CD4-positive, alpha-beta T cell treated with Interleukin-17A for 4 hours (primary cell): ENCODE results near the gene OSBPL2.
A peak's percentile ranks its signal among the peaks of the same experiment; 100 is the strongest.

ENCODE experiments used
- DNase-seq: peaks from one replicate; pipeline ENCODE4 v3.0.0-alpha.2; 2020; ENCODE audit warnings: mixed read lengths

The OSBPL2 gene

GRCh38 chr20:62287129-62287528 is 48.8 kb downstream of the OSBPL2 start:
- no peak for DNase-seq

- no peak for DNase-seq
Observed at GRCh38 chr20:62287759-62288534, 49.6 kb downstream of the OSBPL2 start.

GRCh38 chr20:62288535-62289105 is 50.3 kb downstream of the OSBPL2 start:
- DNase-seq = no peak

GRCh38 chr20:62289131-62289530 is 50.8 kb downstream of the OSBPL2 start:
- no peak for DNase-seq

GRCh38 chr20:62289898-62290297 is 51.6 kb downstream of the OSBPL2 start:
- DNase-seq = no peak

- no peak for DNase-seq
Observed at GRCh38 chr20:62291251-62292066, 53.1 kb downstream of the OSBPL2 start.

GRCh38 chr20:62292108-62292507 is 53.8 kb downstream of the OSBPL2 start:
- DNase-seq = no peak

GRCh38 chr20:62293111-62293784 is 54.9 kb downstream of the OSBPL2 start:
- DNase-seq = no peak

- no peak for DNase-seq
Observed at GRCh38 chr20:62293946-62294345, 55.6 kb downstream of the OSBPL2 start.

- DNase-seq = no peak
Observed at GRCh38 chr20:62294516-62294915, 56.2 kb downstream of the OSBPL2 start.

GRCh38 chr20:62296724-62297448 is 58.6 kb downstream of the OSBPL2 start:
- DNase-seq = no peak

- no peak for DNase-seq
Observed at GRCh38 chr20:62297449-62298227, 59.3 kb downstream of the OSBPL2 start.

GRCh38 chr20:62298577-62299249 is 60.4 kb downstream of the OSBPL2 start:
- no peak for DNase-seq

GRCh38 chr20:62299666-62300236 is 61.4 kb downstream of the OSBPL2 start:
- no peak for DNase-seq

- DNase-seq = no peak
Observed at GRCh38 chr20:62300319-62300718, 62.0 kb downstream of the OSBPL2 start.

- no peak for DNase-seq
Observed at GRCh38 chr20:62301111-62301668, 62.9 kb downstream of the OSBPL2 start.

- DNase-seq = peak; percentile 88
Observed at GRCh38 chr20:62301773-62302340, 63.5 kb downstream of the OSBPL2 start.

GRCh38 chr20:62302341-62303061 is 64.2 kb downstream of the OSBPL2 start, which contains the start of gene ADRM1:
TSS of gene ADRM1 (plus strand) at chr20:62302997. CDS start at chr20:62303569, 572 bp downstream.
- DNase-seq = peak; percentile 96

GRCh38 chr20:62303062-62303339 is 64.7 kb downstream of the OSBPL2 start:
- DNase-seq = peak; percentile 12
